OCI-LY1 (cell line): Measurements from ENCODE around the gene C6orf136.

Source experiments
- EZH2 ChIP-seq: fragments of 200-600 bp; sonication (generic), shearing (Covaris generic); IDR thresholded peaks from 2 replicates; pipeline ENCODE4 v1.8.0; 2017; ENCODE audit warnings: borderline replicate concordance, mixed run types, mild to moderate bottlenecking, antibody characterized with exemption, low read length, moderate library complexity, mixed read lengths
- TF ChIP-seq, protein P1 (sequence below): fragments of 200-600 bp; sonication (generic), shearing (Covaris generic); IDR thresholded peaks from 2 replicates; pipeline ENCODE4 v1.5.1; 2017; ENCODE audit warnings: mild to moderate bottlenecking, antibody characterized with exemption, low read length, moderate library complexity, mixed read lengths

DNA sequence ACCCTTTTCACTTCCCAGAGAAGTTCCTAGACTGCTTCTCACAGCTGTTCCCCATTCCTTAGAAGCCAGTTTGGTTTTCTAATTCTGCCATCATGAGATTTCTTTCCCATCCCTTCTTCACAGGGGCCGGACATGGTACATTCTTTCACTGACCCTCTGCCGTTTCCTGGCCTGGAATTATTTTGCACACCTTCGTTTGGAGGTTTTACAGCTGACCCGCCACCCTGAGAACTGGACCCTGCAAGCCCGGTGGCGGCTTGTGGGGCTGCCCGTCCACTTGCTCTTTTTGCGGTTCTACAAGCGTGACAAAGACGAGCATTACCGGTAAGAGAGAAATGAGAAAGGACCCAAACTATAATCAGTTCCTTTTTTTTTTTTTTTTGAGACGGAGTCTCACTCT lies 4.2 kb downstream of the C6orf136 start:
- TF ChIP-seq, protein P1, sequence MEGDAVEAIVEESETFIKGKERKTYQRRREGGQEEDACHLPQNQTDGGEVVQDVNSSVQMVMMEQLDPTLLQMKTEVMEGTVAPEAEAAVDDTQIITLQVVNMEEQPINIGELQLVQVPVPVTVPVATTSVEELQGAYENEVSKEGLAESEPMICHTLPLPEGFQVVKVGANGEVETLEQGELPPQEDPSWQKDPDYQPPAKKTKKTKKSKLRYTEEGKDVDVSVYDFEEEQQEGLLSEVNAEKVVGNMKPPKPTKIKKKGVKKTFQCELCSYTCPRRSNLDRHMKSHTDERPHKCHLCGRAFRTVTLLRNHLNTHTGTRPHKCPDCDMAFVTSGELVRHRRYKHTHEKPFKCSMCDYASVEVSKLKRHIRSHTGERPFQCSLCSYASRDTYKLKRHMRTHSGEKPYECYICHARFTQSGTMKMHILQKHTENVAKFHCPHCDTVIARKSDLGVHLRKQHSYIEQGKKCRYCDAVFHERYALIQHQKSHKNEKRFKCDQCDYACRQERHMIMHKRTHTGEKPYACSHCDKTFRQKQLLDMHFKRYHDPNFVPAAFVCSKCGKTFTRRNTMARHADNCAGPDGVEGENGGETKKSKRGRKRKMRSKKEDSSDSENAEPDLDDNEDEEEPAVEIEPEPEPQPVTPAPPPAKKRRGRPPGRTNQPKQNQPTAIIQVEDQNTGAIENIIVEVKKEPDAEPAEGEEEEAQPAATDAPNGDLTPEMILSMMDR, result no peak
- TF ChIP-seq EZH2, result no peak
